Occipital lobe (tissue), 2 donors: ENCODE results near the gene CASP10. TPM values are rescaled to one million over a fixed set of nuclear protein-coding genes. Genes with fewer than 3 reads are reported as not detected.
"Not testable (repeated sequence)": the region's sequence is repeated elsewhere in the genome, so short reads cannot be mapped to it uniquely, and the experiment has no call there.

Experiments
- DNase-seq: peaks from one replicate; lab custom pipeline; 2025; lab: John Stamatoyannopoulos, UW
- total RNA-seq: library from RNA; depleted of rRNA; stranded (reverse); fragments of >200 nt; gene quantifications from one replicate; pipeline ENCODE4 v1.2.3, GENCODE V29; 2014

The CASP10 gene
- total RNA-seq: 2.0 TPM

GRCh38 chr2:201182650-201183364, at the start of gene CASP10:
CASP10 (plus strand) TSS chr2:201183141; CDS start chr2:201185778, 2,637 bp downstream.
- no peak for DNase-seq

GRCh38 chr2:201135386-201135785, 47.6 kb upstream of the CASP10 start:
- no peak for DNase-seq

- DNase-seq: no peak
These were observed 46.0 kb upstream of the CASP10 start for GRCh38 chr2:201136889-201137321.

- DNase-seq: no peak
These were observed 45.2 kb upstream of the CASP10 start for GRCh38 chr2:201137505-201138400.

- no peak for DNase-seq
These were observed 44.5 kb upstream of the CASP10 start for GRCh38 chr2:201138401-201138970.

- DNase-seq: not testable (repeated sequence)
These were observed 43.8 kb upstream of the CASP10 start for GRCh38 chr2:201138986-201139781.

- no peak for DNase-seq
These were observed 42.9 kb upstream of the CASP10 start for GRCh38 chr2:201139836-201140604.

- no peak for DNase-seq
These were observed 38.6 kb upstream of the CASP10 start for GRCh38 chr2:201144101-201145051.

GRCh38 chr2:201148434-201148990, 34.4 kb upstream of the CASP10 start:
- DNase-seq: no peak

GRCh38 chr2:201149064-201149820, 33.7 kb upstream of the CASP10 start:
- no peak for DNase-seq

GRCh38 chr2:201149821-201150165, 33.1 kb upstream of the CASP10 start:
- not testable (repeated sequence) for DNase-seq

GRCh38 chr2:201150454-201151020, 32.4 kb upstream of the CASP10 start:
- no peak for DNase-seq

GRCh38 chr2:201151127-201151981, 31.6 kb upstream of the CASP10 start:
- no peak for DNase-seq

- no peak for DNase-seq
These were observed 30.4 kb upstream of the CASP10 start for GRCh38 chr2:201152517-201152916.

- DNase-seq: no peak
These were observed 29.7 kb upstream of the CASP10 start for GRCh38 chr2:201152999-201153815.
